GM10266 (cell line): Measurements from ENCODE around the gene FAM184A.
"Not testable (repeated sequence)": the region's sequence is repeated elsewhere in the genome, so short reads cannot be mapped to it uniquely, and the experiment has no call there.

ENCODE experiments used
- DNase-seq: peaks from one replicate; pipeline ENCODE4 v3.0.0; 2012; ENCODE audit errors: extremely low spot score
- CTCF ChIP-seq: IDR thresholded peaks from 2 replicates; pipeline ENCODE4 v1.5.1; 2012; ENCODE audit warnings: mild to moderate bottlenecking, low read depth; ENCODE audit not compliant: control insufficient read depth, insufficient read depth; ENCODE audit errors: missing control alignments

Gene FAM184A

GRCh38 chr6:119109654-119110325, 31.3 kb upstream of the FAM184A start:
- no peak for TF ChIP-seq CTCF
- DNase-seq = no peak

GRCh38 chr6:119108076-119108475, 29.6 kb upstream of the FAM184A start:
- DNase-seq = no peak
- TF ChIP-seq CTCF = no peak

GRCh38 chr6:119105282-119105681, 26.8 kb upstream of the FAM184A start:
- TF ChIP-seq CTCF = no peak

GRCh38 chr6:119102901-119103300, 24.4 kb upstream of the FAM184A start:
- DNase-seq = no peak
- TF ChIP-seq CTCF = no peak

More at GRCh38 chr6:119105282-119105681, 26.8 kb upstream of the FAM184A start:
- DNase-seq = no peak

- DNase-seq = no peak
These were observed 21.7 kb upstream of the FAM184A start for GRCh38 chr6:119100115-119100514.

GRCh38 chr6:119097815-119098361, 19.4 kb upstream of the FAM184A start:
- DNase-seq = not testable (repeated sequence)

More at GRCh38 chr6:119100115-119100514, 21.7 kb upstream of the FAM184A start:
- no peak for TF ChIP-seq CTCF

- no peak for DNase-seq
- no peak for TF ChIP-seq CTCF
These were observed 18.5 kb upstream of the FAM184A start for GRCh38 chr6:119096721-119097565.
